LHCN-M2 (cell line): Measurements from ENCODE around the gene SUPT3H. TPM values are rescaled to one million over a fixed set of nuclear protein-coding genes. Genes with fewer than 3 reads are reported as not detected.
A peak's percentile ranks its signal among the peaks of the same experiment; 100 is the strongest.
"Not testable (repeated sequence)": the region's sequence is repeated elsewhere in the genome, so short reads cannot be mapped to it uniquely, and the experiment has no call there.

Experiments used
- DNase-seq: peaks from one replicate; pipeline ENCODE4 v3.0.0-alpha.2; 2012; ENCODE audit warnings: low read depth
- total RNA-seq: library from RNA; depleted of rRNA; stranded (reverse); fragments of >200 nt; gene quantifications from 2 replicates; pipeline ENCODE4 v1.2.3, GENCODE V29; 2014

SUPT3H gene
- total RNA-seq, 1 experiment from 2014 or later: 6.4 TPM

DNA sequence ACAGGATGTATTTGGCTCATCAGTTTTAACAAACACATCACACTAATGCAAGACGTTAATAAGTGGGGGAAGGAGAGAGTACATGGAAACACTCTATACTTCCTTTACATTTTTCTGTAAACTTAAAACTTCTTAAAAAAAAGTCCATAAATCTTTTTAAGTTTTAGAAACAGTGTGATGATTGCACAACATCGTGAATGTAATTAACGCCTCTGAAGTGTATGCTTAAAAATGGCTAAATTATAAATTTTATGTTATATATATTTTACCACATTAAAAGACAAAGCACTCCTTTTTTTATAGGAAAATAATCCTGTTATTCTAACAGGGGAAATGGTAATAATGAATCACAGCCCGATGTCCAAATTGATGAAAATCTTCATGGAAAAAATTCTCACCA is 193.7 kb downstream of the SUPT3H start:
- no peak for DNase-seq

DNA sequence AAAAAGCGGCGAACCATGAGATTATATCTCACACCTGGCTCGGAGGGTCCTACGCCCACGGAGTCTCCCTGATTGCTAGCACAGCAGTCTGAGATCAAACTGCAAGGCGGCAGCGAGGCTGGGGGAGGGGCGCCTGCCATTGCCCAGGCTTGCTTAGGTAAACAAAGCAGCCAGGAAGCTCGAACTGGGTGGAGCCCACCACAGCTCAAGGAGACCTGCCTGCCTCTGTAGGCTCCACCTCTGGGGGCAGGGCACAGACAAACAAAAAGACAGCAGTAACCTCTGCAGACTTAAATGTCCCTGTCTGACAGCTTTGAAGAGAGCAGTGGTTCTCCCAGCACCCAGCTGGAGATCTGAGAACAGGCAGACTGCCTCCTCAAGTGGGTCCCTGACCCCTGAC is 201.4 kb downstream of the SUPT3H start:
- DNase-seq: not testable (repeated sequence)

DNA sequence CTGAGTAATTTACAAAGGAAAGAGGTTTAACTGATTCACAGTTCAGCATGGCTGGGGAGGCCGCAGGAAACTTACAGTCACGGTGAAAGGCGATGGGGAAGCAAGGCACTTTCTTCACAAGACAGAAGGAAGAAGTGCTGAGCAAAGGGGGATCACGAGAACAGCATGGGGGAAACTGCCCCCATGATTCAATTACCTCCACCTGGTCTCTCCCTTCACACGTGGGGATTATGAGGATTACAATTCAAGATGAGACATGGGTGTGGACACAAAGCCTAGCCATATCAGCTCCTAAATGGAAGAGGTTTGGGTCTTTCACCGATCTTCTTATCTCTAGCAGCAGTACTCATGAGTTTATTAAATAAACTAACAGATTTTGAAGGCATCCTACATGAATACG is 202.5 kb downstream of the SUPT3H start:
- DNase-seq: no peak

DNA sequence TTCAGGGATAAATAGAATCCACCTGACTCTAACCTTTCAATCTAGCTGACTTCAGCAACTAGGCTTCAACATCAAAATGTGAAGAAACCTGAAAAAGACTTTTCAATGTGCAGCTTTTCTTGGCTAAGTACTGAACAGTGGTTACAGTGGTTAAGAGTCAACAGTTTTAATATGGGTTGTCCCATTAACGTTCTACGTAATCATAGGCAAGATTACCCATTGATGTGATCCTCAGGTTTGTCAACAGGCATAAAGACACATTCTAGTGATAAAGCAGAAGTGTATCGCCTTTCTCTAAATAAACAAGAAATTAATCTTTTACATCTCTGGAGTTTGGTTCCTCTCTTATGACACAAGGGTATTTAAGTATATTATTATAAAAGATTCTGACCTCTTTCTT is 203.7 kb downstream of the SUPT3H start:
- no peak for DNase-seq

DNA sequence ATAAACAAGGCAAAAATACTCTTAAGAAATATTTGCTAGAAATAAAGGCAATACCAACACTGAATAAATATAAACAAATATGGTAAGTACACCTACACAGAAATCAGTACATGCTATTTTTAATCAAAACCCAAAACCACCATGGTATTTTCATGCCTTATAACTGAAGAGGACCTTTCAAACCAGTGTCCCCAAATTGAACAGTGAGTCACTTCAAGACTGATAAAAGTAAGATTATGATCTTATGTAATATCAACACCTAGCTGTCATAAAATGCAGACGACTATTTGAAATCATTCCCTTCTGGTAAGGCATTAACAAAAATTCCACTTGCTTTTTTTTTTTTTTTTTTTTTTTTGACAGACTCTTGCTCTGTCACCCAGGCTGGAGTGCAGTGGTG is 206.4 kb downstream of the SUPT3H start:
- no peak for DNase-seq

DNA sequence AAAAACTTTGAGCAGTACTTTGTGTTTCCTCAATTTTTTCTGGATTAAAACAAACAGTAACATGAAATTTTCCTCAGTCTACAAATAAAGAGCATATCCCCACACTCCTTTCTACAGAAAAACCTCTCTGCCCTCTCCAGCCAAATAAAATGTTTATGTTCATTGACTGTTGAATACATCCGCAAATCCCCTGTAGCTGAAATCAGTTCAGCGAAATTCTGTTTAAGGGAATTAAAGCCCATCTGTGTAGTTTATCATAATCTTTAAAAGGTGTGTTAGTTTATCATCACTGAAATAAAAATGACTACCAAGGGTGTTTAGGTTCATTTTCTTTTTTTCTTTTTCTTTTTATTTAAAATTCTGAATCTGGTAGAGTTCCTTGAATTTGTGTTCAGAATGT is 207.4 kb downstream of the SUPT3H start:
- DNase-seq: no peak

DNA sequence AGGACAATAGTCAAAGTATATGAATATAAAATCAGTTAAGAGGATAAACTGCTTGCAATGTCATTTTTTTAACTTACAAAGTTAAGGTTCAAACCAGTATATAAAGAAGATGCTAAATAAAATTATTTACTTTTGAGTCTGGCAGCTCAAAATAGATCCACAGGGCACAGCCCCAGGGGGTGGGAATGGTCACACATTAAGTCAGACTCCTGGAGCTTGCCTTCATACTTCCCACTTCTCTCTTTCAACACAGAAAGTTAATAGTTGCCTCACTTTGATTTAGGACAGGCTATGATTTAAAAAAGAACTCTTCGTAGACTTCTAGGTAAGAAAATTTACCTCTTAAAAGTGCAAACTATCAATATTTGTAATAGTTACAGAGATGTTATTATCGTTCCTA is 207.9 kb downstream of the SUPT3H start:
- DNase-seq: no peak

DNA sequence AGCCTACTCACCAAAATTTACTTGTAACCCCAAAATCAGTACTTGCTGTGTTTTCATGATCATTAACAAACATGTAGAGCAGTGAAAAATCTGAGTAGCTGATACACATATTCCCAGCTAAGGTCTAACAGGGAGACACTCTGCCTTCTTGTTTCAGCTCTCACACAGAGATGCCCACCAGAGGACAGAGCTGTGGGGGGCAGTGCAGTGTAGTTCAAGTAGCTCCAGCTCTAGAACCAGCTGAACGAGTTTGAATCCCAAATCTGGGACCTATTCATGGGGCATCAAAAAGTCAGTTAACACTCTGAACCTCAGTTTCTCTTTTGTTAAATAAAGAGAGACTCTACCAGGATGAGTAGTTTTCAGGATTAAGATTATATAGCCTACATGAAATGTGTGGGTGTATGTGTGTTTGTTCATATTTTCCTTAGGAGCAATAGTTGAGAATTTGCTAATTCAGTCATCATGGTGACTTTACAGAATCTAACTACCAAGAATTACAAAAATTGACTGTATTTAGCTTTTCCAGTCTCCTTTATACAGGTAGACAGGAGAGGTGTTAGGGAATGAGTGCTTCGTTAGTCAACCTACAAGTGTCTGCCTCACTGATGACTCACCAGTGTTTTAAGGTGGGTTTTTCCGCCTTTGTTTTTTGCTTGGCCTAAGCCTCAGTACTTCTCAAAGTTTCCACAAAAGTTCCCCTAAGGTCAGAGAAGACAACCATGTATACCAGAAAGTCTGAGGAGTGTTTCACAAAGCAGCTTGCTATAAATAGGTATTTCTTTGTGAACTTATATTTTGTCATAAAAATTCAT is 213.6 kb downstream of the SUPT3H start:
- no peak for DNase-seq

DNA sequence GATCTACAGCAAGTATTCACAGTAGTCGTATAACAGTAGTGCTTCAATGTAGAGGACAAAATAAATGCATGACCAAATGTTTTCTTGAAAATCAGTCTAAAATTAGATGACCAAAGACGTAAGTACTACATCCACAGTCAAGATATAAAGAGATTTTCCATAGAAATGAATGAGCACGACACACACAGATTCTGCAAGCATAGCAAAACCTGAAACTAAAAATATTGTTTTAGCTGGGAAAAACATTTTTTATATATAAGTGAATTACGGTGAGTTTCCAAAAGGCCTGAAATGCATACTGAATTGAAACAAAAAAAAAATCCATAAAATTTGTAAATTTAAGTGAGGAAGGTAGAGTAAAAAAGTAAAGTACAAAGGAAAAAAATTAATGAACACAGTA is 217.4 kb downstream of the SUPT3H start:
- DNase-seq: no peak

DNA sequence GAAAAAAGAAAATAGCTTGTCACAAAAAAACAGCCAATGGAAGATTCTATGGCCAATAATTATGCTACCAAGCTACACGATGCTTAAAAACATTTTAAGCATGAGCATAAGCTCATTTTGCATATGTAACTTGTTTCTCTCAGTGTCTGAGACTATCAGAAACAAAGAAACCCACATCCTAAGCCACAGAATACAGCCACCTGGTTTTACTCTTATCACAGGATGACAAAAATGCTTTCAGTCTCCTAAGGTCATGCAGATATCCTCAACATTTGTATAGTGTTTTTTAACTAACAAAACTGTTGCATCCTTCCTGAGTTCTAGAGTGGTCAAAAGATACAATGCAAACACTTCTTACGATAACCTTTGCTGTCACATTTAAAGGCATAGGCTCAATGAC is 221.7 kb downstream of the SUPT3H start:
- DNase-seq: no peak

DNA sequence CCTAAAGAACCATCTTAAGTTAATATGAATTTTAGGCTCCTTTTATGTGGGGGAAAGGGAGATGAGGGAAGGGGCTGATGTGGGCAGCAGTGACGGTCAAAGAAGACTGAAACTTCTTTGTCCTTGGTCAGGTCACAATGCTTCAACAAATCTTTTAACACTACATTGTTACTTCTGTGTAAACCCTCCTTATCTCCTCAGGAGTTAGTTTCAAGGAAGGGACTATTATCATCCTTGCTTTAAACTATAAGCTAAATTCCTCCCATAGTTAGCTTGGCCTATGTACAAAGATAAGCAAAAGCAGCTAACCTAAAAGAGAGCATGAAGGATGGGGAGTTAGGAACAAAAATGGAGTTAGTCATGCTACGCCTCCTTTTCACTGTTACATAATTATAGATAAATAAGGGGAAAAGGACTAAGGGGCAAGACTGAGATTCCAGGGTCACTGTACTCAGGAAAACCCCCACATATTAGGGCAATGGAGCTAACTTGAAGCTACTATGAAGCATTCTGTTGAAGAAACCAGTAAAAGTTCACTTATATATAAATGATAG is 222.3 kb downstream of the SUPT3H start:
- DNase-seq: no peak

DNA sequence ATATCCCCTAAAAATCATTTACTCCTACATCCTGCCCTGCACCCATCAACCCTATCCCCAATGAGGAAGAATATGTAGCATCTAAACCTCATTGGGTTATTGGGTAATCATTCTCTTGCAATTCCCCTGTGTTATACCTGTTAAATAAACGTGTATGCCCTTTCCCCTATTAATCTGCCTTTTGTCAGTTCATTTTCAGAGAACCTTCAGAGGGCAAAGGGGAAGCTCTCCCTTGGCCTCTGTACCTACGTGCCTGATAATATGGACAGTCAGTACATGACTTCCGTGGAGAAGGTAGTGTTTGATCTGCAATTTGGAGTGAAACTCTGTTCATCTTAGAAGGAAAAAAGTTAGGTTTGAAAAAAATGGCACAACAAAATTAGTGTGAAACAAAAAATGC is 223.1 kb downstream of the SUPT3H start:
- no peak for DNase-seq

DNA sequence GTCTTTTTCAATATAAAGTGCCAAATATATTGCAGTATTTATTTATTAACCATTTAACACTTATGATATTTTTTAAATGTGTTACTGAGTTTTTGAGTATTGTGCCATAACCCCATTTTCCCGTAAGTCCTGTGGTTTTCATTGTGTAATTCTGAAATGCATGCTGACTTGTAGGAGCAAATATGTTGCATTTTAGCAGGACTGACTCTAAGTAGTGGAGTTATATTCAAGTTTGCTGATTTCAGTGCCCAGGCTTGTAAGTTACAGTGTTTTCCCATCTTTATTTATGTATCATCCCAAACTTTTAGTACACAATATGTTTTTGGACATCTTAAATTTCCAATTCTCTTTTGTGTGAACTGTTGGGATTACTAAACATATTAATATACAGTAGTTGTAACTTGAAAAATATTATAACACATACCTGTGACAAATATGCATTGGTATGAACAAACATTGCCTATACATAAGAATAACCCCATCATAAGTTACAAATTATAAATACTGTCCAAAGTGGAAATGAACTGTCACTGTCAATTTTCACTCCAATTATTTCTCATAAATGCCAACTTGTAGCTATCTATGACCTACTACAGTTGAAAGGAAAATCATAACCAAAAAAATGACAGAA is 228.9 kb downstream of the SUPT3H start:
- peak; percentile 65 for DNase-seq

DNA sequence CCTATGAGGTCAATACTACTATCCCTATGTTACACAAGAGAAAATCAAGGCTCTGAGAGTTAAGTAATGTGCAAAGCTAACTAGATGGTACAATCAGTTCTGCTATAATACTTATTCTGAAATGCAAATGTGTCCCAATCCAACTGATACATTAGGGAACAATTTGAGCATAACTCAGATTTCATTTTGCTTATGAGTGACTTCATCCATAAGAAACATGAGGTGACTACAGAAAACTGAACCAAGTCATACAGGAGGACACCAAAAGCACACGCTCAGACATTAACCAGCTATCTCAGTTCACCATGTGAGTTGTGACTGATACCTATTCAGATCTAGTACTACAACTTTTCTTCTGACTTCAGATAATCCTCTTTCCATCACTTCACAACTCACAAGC is 229.5 kb downstream of the SUPT3H start:
- DNase-seq: peak; percentile 29

DNA sequence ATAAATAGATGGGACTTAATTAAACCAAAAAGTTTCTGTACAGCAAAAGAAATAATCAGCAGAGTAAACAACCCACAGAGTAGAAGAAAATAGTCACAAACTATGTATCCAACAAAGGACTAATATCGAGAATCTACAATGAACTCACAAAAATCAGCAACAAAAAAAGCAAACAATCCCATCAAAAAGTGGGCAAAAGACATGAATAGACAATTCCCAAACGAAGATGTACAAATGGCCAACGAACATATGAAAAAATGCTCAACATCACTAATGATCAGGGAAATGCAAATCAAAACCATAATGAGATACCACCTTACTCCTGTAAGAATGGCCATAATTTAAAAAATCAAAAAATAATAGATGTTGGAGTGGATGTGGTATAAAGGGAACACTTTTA is 232.1 kb downstream of the SUPT3H start:
- not testable (repeated sequence) for DNase-seq

DNA sequence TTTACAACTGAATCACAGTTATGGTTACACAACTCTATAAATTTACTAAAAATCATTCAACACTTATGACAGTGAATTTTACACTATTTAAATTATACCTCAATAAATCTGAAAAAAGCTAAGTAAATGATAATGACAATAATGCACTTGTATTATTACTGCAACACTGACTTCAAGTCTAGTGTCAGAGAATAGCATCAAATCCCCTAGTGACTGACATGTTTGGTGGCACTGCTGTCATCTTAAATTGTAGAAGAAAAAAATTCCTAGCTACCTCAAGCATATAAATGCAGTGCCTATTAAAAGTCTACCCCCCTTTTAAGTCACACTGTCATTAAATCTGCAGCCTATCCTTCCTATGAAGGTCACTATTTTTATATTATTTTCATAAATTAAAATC is 239.0 kb downstream of the SUPT3H start:
- DNase-seq: no peak

DNA sequence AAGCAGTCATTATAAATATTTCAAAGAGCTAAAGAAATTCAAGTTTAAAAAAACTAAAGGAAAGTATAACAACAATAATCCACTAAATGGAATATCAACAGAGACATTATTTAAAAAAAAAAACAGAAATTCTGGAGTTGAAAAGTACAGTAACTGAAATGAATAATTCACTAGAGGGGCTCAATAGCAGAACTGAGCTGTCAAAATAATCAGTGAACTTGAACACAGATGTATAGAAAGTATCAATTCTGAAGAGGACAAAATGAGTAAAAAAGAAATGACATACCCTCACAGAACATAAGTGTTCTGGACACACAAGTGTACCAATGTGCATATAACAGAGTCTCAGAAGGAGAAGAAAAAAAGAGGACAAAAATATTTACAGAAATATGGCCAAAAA is 241.2 kb downstream of the SUPT3H start:
- DNase-seq: no peak

DNA sequence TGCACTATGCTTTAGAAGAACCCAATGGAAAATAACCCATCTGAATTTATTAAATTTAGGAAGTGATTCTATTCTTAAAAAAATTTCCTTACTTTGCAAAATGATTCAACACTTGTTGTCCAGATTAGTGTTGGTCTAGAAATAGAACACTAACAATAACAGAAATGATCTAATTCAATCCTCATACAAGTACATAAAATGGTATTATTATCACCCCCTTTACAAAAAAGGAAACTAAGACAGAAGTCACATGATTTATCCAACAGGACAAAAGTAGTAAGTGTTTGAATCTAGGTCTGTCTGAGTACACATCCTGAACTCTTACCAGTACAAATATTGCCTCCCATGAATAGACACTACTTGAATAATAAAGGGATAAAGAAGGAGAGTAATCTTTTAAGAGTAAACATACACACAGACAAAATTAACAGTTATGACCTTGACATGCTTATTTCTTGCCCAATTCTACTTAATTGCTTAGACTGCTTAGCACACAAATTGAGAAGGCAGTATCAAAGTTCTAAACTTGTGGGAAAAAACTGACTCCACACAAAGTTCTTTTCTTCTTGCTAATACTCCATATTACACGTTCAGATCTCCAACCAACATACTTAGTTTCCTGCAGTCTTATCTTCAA is 245.0 kb downstream of the SUPT3H start:
- DNase-seq: no peak

DNA sequence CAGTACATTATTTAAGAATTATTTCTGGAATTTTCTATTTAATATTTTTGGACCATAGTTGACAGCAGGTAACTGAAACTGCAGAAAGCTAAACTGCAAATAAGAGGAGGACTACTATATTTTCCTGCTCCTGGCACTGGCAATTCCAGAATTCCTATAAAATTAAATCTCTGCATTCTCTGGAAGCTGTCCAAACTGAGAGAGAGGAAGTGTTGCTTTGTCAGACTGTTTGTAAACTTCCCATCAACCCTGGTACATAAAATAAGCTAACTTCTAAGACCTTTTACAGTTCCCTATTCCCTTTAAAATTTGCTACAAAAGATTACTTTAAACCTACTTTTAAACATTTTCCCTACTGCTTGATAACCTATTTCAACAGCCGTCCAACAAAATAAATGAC is 245.7 kb downstream of the SUPT3H start:
- DNase-seq: no peak

DNA sequence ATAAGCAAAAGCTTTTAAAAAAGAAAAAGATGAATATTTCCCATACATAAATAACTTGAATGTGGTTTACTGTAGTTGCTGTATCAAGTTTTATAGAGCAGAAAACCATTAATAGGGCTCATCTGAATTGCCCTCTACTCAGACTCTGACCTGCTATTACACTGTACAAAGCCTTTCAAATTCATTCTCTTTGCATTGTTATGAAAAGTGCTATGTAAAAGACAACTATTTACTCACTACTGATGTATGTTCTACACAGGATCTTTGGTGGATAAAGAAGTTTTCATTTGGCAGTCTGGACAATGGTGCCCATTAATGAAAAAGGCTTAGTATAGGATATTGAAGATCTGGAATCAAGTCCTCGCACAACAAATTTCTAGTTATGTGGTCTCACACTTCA is 248.7 kb downstream of the SUPT3H start:
- DNase-seq: no peak

DNA sequence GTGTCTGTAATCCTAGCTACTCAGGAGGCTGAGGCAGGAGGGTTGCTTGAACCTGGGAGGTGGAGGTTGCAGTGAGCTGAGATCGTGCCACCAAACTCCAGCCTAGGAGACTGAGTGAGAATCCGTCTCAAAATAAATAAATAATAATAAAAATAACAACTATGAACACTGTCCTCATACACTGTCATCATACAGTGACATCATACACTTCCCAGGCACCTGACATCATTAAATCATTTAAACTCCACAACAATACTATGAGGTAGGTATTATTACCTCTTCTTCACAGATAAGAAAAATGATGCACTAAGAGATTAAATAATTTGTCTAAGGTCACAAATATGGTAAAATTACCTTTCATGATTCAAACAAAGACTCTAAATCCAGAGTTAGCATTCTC is 250.5 kb downstream of the SUPT3H start:
- no peak for DNase-seq

DNA sequence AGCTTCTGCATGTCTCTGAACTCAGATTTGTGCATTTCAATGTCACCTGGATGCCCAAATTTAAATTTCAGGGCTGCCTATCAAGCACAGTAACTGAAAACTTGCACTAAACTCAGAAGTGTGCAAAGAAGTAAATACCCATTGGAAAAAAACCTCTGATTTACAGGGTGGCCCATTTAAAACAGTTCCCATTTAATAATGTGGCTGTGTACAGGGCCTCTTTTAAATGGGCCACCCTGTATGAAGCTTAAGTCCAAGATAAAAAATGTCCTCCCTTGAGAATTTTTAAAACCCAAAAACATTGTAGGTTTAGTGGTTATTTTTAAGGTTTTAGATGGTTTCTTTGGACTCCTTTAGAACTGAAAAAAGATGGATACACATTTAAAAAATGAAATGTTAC is 251.7 kb downstream of the SUPT3H start:
- DNase-seq: no peak

DNA sequence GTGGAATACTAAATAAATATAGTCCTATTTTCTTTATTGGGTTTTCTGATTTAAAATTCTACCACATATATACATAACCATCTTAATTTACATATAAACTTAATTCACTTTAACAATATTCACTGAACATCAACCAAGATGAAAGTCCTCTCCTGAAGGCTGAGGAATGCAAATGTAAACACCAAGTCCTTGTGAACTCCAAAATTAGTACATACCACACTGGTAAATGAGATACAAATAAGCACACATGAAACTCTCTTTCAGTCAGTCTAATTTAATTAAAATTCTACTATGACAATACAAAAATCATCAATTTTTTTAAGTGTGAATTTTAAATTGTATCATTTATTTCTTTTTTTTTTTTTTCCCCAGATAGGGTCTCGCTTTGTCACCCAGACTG is 254.7 kb downstream of the SUPT3H start:
- no peak for DNase-seq
